Endothelial cell (in vitro differentiated cells): ENCODE measurements around the gene SERPINC1. TPM values are rescaled to one million over a fixed set of nuclear protein-coding genes. Genes with fewer than 3 reads are reported as not detected.

Experiments used
- DNase-seq: peaks from one replicate; pipeline ENCODE4 v3.0.0; 2021; ENCODE audit warnings: low spot score
- H3K27ac Mint-ChIP-seq: one replicate; pipeline ENCODE4 v1.8.0; 2021; ENCODE audit warnings: mixed read lengths, inconsistent platforms; ENCODE audit not compliant: unreplicated experiment
- H3K27me3 Mint-ChIP-seq: one replicate; pipeline ENCODE4 v1.8.0; 2021; ENCODE audit warnings: mild to moderate bottlenecking, moderate library complexity, mixed read lengths, inconsistent platforms; ENCODE audit not compliant: unreplicated experiment
- H3K36me3 Mint-ChIP-seq: one replicate; pipeline ENCODE4 v1.8.0; 2021; ENCODE audit warnings: mild to moderate bottlenecking, low read depth, mixed read lengths, inconsistent platforms; ENCODE audit not compliant: unreplicated experiment
- H3K4me1 Mint-ChIP-seq: one replicate; pipeline ENCODE4 v1.8.0; 2021; ENCODE audit warnings: mild to moderate bottlenecking, mixed read lengths, inconsistent platforms; ENCODE audit not compliant: unreplicated experiment
- H3K4me3 Mint-ChIP-seq: one replicate; pipeline ENCODE4 v1.8.0; 2021; ENCODE audit warnings: mild to moderate bottlenecking, mixed read lengths, inconsistent platforms; ENCODE audit not compliant: unreplicated experiment
- H3K9me3 Mint-ChIP-seq: one replicate; pipeline ENCODE4 v1.8.0; 2021; ENCODE audit warnings: mixed read lengths, inconsistent platforms; ENCODE audit not compliant: unreplicated experiment
- total RNA-seq: library from RNA; stranded (reverse); fragmentation: NEBNext Ultra II Directional; extraction: Animal tissue kit (Norgen Biotek cat#: 25700); gene quantifications from one replicate; pipeline ENCODE4 v1.2.1, GENCODE V29; 2021; ENCODE audit not compliant: unreplicated experiment
- TF ChIP-seq, protein P1 (sequence below): fragments of 200-600 bp; sonication (generic); IDR thresholded peaks from one replicate; pipeline ENCODE4 v1.5.0; 2021; ENCODE audit warnings: antibody characterized with exemption; ENCODE audit not compliant: unreplicated experiment

Gene SERPINC1
- total RNA-seq, 1 donor from 2014 or later, result not detected

DNA sequence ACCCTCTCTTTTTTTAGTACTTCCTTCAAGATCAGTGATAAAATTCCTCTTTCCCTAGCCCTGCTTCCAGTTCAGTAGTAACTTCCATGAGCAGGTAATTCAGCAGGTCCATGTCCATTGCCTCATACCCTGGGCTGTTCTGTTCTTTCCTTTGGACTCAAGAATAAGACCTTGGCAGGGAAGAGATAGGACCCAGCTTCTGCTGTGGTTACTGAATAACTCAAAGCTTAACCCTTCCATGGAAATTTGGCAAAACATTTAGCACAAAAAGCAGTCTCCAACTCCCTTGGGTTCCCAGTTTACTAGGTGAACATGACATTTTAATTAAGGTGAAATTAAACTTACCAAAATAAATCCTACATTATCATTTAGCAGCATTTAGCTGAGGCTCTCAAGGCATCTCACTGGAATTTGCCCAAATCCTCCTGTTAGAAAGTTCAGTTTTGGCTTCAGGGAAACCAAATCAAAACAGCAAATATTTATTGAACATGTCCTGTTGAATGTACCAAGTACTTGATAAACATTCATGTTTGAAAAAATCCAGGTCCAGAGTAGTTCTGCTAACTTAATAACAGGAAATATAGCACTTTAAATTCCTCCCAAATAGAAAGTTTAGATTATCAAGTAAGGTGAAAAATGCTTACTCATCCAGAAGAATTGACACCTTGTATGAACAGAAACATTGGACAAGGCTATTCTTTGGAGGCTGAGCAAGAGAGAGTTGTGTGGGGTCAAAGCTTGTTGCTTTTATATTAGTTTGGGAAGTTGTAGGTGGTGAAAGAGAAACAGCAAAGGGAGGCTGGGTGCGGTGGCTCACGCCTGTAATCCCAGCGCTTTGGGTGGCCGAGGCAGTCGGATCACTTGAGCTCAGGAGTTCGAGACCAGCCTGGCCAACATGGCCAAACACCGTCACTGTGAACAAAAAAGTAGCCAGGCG lies 8.4 kb upstream of the SERPINC1 start:
- H3K27ac Mint-ChIP-seq, result no peak overlapping the region
- TF ChIP-seq, protein P1, sequence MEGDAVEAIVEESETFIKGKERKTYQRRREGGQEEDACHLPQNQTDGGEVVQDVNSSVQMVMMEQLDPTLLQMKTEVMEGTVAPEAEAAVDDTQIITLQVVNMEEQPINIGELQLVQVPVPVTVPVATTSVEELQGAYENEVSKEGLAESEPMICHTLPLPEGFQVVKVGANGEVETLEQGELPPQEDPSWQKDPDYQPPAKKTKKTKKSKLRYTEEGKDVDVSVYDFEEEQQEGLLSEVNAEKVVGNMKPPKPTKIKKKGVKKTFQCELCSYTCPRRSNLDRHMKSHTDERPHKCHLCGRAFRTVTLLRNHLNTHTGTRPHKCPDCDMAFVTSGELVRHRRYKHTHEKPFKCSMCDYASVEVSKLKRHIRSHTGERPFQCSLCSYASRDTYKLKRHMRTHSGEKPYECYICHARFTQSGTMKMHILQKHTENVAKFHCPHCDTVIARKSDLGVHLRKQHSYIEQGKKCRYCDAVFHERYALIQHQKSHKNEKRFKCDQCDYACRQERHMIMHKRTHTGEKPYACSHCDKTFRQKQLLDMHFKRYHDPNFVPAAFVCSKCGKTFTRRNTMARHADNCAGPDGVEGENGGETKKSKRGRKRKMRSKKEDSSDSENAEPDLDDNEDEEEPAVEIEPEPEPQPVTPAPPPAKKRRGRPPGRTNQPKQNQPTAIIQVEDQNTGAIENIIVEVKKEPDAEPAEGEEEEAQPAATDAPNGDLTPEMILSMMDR, result no peak
- peaks cover 9% of the 10 kb centered on the region for H3K4me1 Mint-ChIP-seq
- peaks cover 5% of the 10 kb centered on the region for H3K27me3 Mint-ChIP-seq
- H3K36me3 Mint-ChIP-seq, result peaks cover 4% of the 10 kb centered on the region
- no peak overlapping the region for H3K4me3 Mint-ChIP-seq
- DNase-seq, result no peak
- H3K9me3 Mint-ChIP-seq, result no peaks in the 10 kb centered on the region

DNA sequence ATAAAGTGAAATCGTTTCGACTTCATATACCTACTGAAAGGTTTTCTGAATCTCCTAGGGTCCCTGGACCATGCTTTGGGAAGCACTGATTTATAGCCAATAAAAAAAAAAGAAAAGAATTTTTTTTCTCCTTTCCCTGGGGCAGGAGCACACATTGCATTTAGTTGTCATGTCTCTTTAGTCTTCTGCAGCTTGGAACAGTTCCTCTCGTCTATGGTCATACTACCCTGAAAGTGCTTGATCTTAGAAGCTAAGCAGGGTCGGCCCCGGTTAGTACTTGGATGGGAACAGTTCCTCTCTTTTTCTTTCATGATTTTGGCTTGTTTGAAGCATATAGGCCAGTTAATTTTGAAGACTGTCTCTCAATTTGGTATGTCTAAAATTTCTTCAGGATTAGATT lies 3.7 kb upstream of the SERPINC1 start:
- TF ChIP-seq, protein P1, result no peak
- peaks cover 5% of the 10 kb centered on the region for H3K4me1 Mint-ChIP-seq
- H3K9me3 Mint-ChIP-seq, result no peaks in the 10 kb centered on the region
- H3K27me3 Mint-ChIP-seq, result peaks cover 3% of the 10 kb centered on the region
- H3K36me3 Mint-ChIP-seq, result peaks cover 1% of the 10 kb centered on the region
- no peak overlapping the region for H3K4me3 Mint-ChIP-seq
- H3K27ac Mint-ChIP-seq, result no peak overlapping the region
- DNase-seq, result no peak

DNA sequence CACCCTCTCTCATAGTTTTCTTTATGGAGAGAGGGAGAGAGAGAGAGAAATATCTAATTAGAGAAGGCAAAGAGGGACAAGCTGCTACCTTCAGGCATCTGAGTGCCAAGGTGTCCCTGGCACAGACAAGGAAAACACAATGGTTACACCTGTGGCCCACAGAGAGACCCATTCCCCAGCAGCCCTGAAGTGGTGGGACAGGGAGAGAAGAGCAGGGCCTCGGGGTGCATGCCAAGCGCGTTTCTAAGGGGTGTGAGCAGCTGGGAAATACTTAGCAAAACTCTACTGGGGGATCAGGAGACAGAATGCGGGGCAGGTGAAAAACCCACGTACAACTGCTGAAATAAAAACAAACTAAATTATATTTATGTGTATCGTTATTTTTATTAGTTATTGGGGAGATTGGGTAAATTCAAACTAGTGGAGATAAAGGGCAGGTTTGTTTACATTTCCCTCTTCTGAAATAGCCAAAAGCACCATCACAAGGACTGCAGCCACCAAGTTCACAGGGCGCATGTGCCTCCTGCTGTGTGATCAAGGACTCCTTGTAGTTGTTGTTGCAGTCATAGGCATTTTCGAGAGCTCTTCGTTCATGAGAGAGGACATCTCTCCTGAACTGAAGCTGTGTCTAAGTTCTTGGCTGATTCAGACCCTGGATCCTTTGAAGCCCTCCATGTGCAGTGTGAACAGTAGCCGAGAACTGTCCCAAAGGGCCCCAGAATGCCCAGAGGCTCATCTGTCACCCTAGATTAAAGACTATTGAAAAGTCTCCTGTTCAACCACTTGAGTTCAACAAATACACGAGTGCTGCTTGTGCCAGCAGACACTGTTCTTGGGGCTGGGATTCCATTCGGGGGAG lies 737 bp upstream of the SERPINC1 start:
- Mint-ChIP-seq H3K4me1 (peaks cover 5% of the 10 kb centered on the region), H3K27ac (no peak overlapping the region), H3K4me3 (no peak overlapping the region), H3K27me3 (peaks cover 7% of the 10 kb centered on the region), H3K9me3 (no peaks in the 10 kb centered on the region), H3K36me3 (peaks cover 4% of the 10 kb centered on the region)
- TF ChIP-seq, protein P1, result no peak
- no peak for DNase-seq

DNA sequence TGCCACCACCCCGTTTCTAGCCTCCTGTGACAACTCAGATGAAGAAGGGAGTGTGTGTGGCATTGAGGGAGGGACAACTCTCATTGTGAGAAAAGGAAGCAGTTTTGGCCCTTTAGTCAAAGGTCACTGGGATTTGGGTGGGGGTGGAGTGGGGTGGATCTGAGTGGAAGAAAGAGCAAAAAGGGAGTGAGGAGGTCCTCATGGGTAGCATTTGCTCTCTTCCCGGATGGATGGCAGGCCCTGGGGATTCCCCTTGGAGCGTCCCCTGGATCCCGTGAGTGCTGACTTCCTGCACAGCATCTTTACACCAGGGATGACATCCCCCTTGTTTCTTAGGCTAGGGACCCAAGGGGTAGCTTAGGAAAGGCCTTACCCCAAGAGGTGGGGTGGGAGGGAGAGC lies 460 bp downstream of the SERPINC1 start:
- peaks cover 9% of the 10 kb centered on the region for H3K27me3 Mint-ChIP-seq
- TF ChIP-seq, protein P1, result no peak
- no peak overlapping the region for H3K27ac Mint-ChIP-seq
- peaks cover 5% of the 10 kb centered on the region for H3K4me1 Mint-ChIP-seq
- no peak overlapping the region for H3K4me3 Mint-ChIP-seq
- H3K9me3 Mint-ChIP-seq, result no peaks in the 10 kb centered on the region
- DNase-seq, result no peak
- peaks cover 4% of the 10 kb centered on the region for H3K36me3 Mint-ChIP-seq
